HG03064 (cell line): ENCODE measurements around the gene NPAS2.

ENCODE experiments used
- ATAC-seq: cut with Tn5 transposase; IDR thresholded peaks from one replicate; pipeline ENCODE4 v1.9.1; 2021; ENCODE audit warnings: low read depth; ENCODE audit not compliant: unreplicated experiment

The NPAS2 gene, protein sequence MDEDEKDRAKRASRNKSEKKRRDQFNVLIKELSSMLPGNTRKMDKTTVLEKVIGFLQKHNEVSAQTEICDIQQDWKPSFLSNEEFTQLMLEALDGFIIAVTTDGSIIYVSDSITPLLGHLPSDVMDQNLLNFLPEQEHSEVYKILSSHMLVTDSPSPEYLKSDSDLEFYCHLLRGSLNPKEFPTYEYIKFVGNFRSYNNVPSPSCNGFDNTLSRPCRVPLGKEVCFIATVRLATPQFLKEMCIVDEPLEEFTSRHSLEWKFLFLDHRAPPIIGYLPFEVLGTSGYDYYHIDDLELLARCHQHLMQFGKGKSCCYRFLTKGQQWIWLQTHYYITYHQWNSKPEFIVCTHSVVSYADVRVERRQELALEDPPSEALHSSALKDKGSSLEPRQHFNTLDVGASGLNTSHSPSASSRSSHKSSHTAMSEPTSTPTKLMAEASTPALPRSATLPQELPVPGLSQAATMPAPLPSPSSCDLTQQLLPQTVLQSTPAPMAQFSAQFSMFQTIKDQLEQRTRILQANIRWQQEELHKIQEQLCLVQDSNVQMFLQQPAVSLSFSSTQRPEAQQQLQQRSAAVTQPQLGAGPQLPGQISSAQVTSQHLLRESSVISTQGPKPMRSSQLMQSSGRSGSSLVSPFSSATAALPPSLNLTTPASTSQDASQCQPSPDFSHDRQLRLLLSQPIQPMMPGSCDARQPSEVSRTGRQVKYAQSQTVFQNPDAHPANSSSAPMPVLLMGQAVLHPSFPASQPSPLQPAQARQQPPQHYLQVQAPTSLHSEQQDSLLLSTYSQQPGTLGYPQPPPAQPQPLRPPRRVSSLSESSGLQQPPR

DNA sequence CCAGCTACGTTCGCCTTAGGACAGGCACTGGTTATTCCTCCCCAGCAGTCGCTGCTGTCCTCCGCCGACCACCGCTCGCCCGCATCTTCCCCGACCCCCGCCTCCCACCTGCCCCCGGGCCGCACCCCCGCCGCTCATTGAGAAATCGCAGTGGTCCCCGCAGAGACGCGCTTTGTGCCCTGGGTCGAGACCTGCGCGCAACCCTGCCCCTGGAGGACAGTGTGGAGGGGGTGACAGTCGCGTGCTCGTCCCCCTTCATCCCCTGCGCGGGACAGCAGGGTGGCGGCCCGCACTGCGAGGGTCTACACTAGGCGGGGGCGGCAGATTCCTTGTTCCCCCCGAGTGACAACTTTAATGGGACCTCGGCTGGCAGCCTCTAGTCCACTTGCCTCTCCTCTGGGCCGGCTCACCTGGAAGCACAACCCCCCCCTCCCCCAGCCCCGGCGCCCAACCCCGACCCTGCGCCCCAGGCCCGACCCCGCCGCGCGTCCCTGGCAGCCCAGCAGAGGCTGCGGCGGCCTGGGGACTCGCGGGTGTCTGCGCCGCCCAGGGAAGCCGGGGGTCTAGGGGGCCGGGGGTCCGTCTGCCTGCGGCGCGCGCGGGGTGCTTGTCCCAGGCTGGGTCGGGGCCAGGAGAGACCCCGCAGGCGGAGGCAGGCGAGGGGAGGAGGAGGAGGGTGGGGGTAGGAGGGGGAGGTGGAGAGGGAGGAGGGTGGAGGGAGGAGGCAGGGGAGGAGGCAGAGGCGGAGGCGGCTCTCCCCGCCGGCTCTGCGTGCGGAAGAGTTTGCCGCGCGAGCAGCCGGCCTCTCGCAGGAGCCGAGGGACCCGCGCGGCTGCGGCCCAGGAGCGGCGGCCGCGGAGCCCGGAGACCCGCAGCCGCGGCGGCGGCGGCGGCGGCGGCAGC lies at the start of gene NPAS2:
TSS of gene NPAS2 (plus strand) at position 770 of the 903 bp plus-strand sequence. CDS start 84,616 bp downstream, outside the sequence.
- no peak for ATAC-seq

DNA sequence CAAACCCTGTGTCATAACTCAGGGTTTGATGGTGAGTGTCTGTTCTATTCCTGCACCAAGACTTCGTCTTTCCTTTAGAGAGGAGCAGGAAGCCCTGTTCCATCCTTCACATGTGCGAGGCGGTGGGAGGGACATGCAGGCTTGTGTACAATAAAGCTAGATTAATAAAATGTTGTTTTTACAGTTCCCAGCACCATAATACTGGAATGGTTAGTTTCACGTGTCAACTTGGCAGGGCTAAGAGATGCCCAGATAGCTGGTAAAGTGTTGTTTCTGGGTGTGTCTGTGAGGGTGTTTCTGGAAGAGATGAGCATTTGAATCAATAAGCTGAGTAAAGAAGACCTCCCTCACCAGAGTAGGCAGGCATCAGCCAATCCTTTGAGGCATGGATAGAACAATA lies 48.8 kb upstream of the NPAS2 start:
- ATAC-seq, result no peak

DNA sequence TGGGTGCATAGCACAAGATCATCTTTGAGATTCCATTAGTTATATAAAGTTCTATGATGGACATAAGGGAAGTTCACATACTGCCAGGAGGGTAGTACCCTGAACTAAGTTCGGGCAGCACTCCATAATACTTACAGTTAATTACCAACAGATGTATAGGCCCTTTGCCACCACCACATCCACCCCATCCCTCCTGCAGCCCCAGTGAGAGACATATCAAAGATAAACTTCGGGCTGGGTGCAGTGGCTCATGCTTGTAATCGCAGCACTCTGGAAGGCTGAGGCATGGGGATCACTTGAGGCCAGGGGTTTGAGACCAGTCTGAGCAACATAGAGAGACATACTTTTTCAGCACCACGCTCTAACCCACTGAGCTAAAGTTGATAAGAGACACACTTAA lies 46.4 kb upstream of the NPAS2 start:
- no peak for ATAC-seq

DNA sequence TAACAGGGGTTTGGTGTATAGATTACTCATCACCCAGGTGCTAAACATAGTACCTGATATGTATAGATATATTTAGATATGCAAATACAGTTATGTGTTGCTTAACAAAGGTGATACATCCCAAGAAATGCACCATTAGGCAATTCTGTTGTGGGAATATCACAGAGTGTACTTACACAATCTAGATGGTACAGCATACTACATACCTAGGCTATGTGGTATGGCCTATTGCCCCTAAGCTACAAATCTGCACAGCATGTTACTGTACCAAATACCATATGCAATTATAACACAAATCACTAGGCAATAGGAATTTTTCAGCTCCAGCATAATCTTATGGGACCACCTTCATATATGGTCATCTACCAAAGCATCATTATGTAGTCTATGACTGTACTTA lies 43.5 kb upstream of the NPAS2 start:
- ATAC-seq, result no peak

DNA sequence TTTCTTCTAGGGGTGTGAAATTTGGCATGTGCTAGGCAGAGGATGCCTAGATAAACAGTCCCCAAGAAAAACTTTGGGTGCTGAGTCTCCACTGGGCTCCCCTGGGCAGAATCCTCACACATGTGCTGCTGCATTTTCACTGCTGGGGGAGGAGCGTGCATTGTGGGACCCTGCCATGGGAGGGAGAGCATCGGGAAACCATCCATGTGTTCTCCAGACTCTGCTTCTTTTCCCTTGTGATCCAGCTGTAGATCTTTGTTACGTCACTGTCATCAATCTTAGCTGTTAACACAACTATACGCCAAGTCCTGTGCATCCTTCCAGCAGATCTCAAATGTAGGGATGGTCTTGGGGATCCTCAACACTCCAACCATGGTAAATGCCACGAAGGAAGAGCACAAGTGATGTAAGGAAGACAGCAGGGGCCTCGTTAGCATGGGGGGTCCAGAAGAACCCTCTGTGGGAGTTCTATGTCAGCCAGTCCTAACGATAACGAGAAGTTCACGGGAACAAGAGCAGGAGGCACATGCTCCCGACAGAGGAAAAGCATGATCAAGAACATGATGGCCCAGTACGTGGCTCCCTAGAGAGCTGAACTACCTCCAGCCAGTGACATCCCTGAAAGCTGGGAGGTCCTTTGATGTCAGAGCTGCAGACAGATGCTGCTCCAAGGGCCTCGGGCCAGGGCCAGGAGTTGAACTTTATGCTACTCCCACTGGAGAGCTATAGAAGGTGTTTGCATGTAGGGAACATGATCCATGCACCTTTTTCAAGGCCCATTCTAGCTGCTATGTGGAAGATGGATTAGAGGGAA lies 41.1 kb upstream of the NPAS2 start:
- no peak for ATAC-seq

DNA sequence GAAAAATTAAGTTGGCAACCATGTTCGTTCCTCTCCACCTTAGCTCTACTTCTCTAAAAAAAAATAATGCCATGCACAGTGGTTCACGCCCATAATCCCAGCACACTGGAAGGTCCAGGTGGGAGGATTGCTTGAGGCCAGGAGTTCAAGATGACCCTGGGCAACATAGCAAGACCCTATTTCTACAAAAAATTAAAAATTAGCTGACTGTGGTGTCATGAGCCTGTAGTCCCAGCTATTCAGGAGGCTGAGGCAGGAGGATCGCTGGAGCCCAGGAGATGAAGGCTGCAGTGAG lies 40.1 kb upstream of the NPAS2 start:
- ATAC-seq, result no peak

DNA sequence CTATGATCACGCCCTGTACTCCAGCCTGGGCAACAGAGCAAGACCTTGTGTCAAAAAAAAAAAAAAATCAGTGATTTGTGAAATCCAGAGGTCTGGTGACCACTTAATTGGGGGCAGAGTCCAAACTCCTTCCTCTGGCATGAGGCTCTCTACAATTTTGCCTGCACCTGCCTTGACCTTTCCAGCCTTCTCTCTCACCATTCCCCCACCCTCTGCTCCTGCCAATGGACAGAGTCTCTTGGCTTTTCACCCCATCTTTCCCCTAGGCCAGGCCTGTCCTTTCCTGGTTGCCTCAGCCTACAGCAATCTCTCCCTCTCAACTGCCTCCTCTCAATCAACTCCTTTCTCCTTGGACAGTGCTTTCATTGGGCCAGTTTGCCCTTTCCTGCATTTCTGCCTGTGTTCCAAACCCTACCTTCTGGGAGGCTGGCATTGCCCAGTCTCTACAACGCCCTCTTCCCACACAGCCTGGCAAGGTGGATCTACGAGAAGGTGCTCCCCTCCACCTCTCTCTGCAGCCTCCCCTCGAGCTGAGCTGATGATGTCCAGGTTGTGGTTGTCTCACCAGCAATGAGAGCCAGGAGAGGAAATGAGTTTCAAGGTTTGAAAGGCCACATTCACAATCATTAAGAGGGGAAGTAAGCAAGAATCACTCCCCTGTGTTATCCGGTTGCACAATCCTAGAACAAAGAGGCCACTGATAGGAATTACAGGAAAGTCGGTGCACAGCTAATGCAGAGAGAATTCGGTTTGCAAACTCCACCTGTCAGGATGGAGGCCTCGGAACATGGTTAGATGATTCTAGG lies 39.5 kb upstream of the NPAS2 start:
- ATAC-seq, result no peak

DNA sequence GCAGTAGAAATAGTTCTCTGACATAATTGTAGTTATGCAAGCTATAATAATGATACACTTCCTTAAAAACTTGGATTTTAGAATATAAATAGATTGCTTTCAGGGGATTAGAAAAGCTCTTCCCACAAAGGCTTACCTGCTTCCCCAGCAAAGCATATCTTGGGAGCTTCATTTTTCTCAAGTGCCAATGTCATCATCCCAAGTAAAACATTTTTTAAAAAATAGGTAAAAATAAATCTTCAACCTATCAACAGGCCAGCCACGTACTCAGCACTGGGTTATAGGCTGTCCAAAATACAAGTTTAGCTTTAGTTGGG lies 39.0 kb upstream of the NPAS2 start:
- ATAC-seq, result no peak

DNA sequence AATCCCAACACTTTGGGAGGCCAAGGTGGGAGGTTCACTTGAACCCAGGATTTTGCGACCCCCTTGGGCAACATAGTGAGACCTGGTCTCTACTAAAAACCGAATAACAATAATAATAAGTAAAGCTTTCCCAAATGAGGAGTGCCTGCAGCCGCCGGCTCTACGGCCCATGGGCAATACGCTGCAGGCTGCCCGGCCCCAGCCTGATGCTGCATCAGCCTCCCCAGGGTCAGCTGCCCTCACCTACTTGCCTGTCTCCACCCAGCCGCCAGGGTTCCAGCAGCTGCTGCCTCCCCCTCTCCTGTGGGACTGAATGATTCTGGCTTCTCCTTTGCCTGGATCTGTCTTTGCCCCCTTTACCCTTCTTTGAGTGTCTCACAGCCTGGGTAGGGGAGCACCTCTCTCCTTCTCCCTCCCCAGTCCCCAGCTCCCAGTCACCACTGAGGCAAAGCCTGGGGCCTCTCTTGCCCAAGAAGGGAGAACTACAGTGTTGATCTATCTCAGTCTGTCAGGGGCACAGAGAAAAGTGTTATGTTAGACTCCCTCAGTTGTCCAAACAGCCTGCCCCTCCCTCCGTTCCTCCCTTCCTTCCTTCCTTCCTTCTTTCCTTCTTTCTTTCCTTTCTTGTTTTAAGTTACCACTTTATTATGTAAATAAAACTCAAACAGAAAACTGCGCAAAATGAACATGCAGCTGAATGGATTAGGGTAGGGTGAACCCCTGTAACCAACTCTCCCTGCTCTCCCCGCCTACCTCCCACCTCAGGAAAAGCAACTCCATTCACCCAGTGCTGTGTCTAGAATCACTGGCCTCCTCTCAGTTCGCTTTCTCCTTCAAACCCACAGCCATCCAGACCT lies 38.2 kb upstream of the NPAS2 start:
- ATAC-seq, result no peak

DNA sequence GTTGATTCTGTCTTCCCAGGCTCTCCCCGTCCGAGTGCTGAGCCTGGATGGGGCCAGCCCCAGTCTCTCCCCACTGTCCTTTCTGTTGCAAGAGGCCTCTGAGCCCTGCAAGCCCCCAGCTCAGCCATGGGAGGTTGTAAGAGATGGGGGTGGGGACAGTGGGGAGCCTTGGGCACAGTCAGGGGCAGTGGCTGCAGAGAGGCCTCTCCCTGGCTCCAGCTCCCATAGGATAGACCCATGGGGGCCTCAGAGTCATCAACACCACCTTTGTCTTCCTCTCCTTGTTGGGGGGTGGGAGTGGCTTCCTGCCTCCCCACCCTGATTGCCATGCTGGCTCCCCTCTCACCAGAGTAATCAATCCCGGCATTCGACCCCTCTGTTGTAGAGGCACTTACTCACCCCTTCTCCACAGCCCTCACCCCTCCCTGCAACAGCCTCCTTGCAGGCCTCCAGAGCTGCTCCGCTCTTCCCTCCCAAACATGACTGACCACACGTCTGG lies 37.5 kb upstream of the NPAS2 start:
- ATAC-seq, result no peak

DNA sequence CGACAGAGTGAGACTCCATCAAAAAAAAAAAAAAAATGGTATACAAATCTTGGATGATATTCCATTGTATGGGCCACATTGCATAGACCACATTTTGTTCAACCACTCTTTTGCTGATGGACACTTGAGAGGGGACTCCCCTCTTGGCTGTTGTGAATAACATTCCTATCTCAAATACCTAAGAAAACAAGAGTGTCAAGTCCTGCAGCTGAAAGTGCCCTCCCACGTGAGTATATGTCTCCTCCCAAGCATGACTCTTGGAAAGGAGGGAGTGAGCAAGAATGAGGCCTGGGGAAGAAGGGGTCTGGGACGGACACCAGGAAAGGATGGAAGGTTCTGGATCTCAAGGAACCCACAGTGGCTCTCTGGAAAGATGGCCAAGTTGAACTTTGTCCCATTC lies 36.0 kb upstream of the NPAS2 start:
- no peak for ATAC-seq

DNA sequence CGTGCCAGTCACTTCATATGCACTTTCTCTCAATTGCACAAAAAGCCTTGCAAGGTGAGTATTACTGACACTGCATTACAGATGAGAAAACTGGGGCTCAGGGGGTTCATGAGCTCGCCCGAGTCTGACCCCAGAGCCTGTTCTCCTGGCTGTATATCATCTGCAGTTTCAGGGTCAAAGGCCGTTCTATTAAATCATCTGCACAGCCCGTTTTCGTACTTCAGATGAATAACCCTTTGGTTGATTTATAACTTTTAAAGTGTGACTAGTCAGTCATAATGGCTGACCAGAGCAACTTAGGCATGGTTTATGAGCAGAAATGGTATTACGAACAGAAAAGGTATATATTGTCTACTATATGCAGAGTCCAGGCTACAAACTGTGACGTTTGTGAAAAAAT lies 35.3 kb upstream of the NPAS2 start:
- ATAC-seq, result no peak

DNA sequence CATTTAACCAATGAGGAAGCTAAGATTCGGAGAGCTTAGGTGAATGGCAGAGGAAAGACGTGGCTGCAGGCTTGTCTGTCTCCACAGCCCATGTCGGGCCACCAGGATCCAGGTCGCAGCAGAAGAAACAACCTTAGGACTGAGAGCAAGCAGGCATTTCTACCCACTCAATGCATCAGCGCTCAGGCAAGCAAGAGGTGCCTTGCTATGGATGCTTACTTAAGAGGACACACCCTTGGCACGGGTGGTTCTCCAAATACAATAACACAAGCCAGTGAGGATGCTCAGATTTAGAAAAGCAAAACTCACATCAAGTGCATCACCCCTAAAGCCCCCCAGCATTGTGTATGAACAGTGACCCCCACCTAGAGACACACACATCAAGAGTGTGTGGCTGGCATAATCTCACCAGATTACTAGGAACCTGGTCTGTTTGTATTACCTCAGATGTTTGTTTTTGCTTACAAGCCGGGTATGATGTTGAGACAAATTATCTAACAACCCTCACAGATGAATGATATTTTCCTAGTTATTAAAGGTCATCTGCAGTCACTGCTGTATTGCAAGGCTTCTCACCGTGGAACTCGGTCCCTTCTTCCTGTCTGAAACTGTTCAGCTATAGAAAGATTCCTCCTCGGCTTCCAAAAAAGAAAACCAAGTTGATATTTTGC lies 34.2 kb upstream of the NPAS2 start:
- no peak for ATAC-seq

DNA sequence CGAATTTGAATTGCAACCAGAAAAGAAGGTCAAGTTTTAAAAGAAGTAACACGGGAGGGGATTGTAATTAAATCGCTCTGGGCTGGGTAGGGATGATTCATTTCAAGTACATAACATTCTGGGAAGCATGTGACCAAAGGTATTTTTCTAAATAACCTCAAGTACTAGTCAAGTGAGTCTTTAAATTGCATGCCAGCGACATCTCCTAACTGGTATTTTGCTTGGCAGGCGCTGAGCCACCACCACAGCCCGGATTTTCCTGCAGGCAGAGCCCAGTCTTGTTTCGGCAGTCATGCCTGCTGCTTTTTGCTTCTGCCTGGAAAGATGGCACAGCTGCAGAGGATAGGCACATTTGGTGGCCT lies 33.7 kb upstream of the NPAS2 start:
- no peak for ATAC-seq

DNA sequence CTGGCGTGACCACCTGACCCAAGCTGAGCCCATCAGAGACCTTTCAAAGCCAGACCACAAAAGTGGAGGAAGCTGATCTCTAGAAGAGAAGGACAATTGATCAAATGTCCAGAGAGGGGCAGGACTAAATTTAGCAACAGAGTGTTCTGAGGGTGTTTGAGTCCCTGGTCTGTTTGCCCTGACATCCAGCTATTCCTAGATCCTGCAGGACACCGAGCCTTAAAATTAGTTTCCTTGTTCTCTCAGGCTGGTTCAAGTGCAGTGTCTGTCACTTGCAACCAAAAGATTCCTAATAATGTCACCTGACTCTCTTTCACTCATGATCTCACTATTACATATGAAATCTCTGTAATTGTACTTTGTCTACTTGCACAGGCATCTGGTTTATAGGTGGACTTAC lies 33.0 kb upstream of the NPAS2 start:
- no peak for ATAC-seq

DNA sequence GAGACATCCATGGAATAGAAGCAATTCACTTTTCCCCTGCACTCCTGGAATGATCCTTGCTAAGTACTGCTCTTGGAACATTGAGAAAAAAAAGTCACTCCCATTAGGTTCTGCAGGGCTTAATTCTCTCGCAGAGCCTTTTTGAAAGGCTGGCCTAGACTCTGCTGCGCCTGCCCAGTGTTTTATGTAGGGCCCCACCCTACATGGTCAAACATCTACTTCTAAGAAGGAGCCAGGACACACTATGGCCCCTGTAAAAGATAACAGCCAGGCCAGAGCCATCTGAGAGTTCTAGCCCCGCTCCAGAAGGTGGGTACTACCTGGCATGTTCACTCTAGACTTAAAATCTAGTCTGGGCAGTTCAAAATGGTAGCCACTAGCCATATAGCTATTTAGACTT lies 30.6 kb upstream of the NPAS2 start:
- no peak for ATAC-seq

DNA sequence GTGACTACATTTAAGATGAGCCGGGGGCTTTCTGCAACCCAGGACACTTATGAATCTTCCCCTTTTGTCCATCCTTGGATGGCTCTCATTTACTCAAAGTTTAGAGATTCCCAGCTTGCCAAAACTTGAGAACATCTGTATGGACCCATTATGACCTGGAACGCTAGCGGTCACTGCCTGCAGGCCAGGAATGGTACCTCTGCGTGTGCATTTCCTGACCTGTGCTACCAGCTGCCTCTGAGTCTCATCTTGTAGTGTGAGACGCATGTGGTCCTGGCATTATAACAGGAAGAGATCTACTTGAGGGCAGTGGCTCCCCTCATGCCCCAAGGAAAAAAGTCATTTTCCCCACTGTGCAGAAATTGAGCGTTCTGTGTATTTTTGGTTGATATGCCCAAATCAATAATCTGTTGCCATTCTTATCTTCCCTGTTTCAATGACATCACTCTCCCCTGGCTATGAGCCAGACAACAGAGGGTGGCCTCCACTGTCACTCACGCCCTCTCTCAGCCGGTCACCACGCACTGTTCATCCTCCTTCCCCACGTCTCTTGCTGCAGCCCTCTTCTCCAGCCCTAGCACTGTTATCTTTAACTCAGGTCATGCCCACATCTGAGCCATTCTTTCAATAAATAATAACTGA lies 28.5 kb upstream of the NPAS2 start:
- no peak for ATAC-seq

DNA sequence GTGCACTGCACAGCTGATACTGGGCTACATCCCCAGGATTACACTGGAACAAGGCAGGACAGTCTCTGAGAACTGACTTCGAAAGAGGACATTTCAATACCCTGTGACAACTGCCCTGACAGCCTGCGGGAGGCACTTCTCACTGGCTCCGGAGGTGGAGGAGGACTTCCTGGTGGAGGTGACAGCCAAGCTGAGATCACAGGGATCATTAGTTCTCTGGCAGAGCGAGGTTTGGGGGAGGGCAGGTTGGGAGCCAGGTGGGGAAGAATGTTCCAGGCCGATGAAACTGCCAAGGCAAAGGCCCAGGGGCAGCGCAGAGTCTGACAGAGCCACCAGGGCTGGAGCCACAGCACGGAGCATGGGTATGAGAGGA lies 28.0 kb upstream of the NPAS2 start:
- no peak for ATAC-seq
